HG03103 (cell line): ENCODE results near the gene P2RY13.

Experiments used
- ATAC-seq: cut with Tn5 transposase; IDR thresholded peaks from one replicate; pipeline ENCODE4 v1.9.1; 2021; ENCODE audit warnings: low read depth; ENCODE audit not compliant: unreplicated experiment

Gene P2RY13

GRCh38 chr3:151297429-151297828, 31.9 kb downstream of the P2RY13 start:
- ATAC-seq = no peak

GRCh38 chr3:151296226-151296625, 33.1 kb downstream of the P2RY13 start:
- no peak for ATAC-seq

GRCh38 chr3:151293127-151293526, 36.2 kb downstream of the P2RY13 start:
- no peak for ATAC-seq

- no peak for ATAC-seq
Observed at GRCh38 chr3:151290673-151291072, 38.7 kb downstream of the P2RY13 start.

- no peak for ATAC-seq
Observed at GRCh38 chr3:151289445-151289844, 39.9 kb downstream of the P2RY13 start.

DNA sequence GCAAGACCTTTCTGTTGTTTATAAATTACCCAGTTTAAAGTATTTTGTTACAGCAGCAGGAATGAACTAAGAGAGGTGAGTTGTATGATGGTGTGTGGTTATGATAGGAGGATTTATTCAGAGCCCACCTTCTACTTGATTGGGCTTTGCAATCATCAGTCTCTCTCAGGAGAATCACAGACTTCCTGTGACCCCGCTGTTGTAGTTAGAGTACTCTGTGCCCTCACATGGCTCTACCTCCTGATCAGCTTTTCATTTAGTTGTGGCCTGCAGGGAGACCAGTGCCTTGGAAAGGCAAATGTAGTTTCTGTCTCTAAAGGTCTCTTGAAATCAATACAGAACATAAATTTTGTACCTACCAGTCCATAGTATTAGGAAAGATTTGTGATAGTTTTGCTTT, 43.4 kb downstream of the P2RY13 start:
- ATAC-seq = no peak

- ATAC-seq = no peak
Observed at GRCh38 chr3:151283907-151284461, 45.4 kb downstream of the P2RY13 start.

- no peak for ATAC-seq
Observed at GRCh38 chr3:151283387-151283786, 46.0 kb downstream of the P2RY13 start.

DNA sequence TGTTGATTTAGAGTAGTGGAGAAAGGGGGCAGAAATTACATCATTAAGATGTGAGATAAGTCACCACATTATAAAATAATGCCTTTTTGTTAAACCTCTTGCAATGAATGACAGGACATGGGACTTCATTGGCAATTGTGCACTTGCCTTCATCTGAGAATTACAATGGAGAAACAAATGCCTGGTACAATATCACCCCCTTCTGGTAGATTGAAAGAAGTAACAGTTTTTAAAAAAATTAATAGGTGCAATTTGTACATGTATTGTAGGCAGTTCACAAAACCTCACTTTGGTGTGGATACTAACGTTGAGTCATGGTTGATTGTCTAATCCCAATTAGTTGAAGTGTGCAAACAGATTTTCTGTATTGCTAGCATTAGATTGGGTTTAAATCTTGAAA, 46.4 kb downstream of the P2RY13 start:
- no peak for ATAC-seq

- ATAC-seq = no peak
Observed at GRCh38 chr3:151281671-151282324, 47.6 kb downstream of the P2RY13 start.

DNA sequence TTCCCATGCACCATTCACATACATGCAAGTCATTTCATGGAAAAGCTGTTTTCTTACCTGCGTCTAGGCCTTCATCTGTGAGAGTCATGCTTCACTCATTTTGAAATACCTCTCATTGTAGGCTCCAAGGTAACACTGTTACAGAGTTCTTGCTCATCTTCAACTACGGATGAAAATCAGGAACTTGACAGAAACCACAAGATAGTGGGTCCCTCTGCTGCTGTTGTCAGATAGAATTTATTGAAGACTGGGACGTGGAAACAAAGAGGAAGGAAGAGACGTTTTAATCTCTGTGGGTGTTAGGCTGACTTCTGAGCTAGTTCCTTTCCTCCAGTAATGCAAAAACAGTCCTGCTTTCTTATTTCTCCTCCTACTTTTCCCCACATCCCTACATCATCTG, 51.1 kb downstream of the P2RY13 start, which contains the start of gene P2RY14:
Gene P2RY14 (minus strand): TSS at position 313 of the 400 bp plus-strand sequence. CDS start 64,226 bp downstream, outside the sequence.
- no peak for ATAC-seq

DNA sequence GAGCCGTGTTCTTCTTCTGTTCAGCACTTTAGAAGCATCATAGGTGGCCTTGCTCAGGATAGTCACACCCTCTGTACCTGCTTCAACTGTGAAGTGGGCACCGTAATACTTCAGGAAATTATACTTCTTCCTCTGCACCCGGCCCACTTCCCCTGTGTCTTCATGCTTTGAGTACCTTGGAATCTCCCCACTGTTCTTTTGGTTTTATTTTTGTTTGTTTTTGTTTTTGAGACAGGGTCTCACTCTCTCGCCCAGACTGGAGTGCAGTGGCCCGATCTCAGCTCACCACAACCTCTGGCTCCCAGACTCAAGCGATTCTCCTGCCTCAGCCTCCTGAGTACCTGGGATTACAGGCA, 52.7 kb downstream of the P2RY13 start:
- ATAC-seq = no peak
